ENCODE data around the gene C10orf90.

Gene C10orf90

DNA sequence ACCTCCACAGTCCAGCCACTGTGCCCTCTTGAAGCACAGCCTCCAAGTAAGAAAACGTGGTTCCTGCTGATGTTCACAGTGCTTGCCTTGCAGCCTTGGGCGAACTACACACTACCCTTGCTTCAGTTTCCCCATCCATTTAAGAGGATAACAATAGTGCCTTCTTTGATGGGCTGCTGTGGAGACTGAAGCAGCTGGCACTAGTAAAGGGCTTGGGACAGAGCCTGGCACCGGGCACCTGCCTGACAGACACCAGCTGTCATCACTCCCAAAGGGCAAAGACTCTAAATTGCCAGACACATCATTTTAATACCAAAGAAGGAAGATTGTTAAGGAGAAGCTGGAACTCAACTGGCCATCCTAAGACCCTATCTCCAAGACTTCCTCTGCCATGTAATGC is 3.1 kb upstream of the C10orf90 start:
- no peak for DNase-seq (ENCODE audit: low read depth in 3 of 3)

DNA sequence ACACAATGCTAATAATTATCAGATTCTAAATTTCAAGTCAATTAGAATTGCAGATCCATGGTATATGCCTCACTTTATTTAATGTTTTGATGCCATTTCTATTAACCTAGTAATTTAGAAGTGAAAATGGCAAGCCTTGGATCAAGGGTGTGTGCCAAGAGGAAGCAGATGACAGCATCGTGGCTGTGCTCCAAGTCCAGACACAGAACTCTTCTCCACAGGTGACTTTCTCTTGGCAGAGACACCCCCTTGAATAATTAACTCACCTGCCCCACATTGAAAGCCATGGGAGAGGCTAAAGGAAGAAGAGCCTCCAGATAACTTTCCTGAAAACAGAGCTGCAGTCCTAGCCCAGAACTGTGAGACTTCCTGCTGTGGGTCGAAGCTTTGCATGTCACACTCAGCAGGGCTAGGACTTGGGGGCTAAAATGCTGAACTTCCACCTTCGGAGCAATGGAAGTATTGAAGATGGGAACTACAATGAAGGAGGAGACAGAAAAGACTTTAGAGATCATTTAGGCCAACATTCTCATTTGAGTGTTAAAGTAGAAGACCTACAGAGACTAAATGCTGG is 996 bp upstream of the C10orf90 start:
- DNase-seq (ENCODE audit: low read depth in 3 of 3), result no peak

GRCh38 chr10:126670895-126671261 is 385 bp upstream of the C10orf90 start:
- no peak for DNase-seq (ENCODE audit: low read depth in 3 of 3)

DNA sequence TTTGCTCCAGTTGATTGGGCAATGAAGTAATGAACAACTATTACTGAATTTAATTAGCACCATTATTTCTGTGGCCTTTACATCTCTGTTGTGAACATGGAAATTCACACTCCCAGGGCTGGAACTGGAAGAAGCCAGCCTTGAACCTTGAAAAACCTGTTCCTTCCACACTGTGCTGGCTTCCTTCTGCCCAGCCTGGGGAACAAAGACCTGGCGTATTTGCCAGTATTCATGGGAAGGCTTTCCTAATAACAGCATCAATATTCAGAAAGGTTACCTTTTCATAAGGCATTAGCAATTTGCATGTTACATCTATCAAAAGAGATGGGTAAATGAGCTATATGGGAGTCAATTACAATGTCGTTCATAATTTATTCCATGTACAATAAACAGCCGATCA is 1.3 kb downstream of the C10orf90 start:
- DNase-seq (ENCODE audit: low read depth in 3 of 3), result no peak

DNA sequence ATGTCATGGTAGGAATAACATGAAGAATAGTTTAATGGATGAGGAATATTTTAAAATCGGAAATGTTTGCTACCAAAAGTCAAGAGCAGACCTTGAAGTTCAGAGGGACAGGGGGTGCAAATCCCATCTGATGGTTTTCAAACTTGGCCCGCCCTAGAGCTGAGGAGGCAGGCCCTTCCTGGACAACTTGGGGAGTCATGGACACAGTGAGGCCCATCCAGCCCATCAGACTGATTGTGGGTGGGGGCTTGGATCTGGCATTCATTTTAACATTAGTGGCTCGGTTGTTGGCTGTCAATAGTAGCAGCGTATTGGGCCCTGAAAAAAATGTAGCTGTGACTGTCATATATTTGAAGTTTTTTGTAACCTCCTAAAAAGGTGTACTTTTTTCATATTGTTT is 2.0 kb downstream of the C10orf90 start:
- DNase-seq (ENCODE audit: low read depth in 3 of 3), result no peak

DNA sequence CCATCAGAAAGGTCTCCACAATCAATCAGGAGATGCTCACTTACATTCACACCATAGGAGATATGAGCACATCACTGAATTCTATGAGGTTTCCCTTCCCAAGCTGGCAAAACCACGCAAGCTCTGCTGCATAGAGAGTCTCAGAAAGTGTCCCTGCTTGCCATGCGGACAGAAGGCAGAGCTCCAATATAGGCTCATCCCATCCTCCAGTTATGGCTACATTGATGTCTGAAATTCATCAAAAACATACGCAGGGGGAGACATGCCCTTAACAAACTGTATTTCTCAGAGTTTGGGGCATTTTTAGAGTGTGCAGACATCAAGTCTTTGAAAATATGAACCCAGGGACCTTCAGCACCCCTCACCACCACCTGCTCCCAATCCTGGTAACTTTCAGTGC is 2.9 kb downstream of the C10orf90 start:
- DNase-seq (ENCODE audit: low read depth in 3 of 3), result no peak

DNA sequence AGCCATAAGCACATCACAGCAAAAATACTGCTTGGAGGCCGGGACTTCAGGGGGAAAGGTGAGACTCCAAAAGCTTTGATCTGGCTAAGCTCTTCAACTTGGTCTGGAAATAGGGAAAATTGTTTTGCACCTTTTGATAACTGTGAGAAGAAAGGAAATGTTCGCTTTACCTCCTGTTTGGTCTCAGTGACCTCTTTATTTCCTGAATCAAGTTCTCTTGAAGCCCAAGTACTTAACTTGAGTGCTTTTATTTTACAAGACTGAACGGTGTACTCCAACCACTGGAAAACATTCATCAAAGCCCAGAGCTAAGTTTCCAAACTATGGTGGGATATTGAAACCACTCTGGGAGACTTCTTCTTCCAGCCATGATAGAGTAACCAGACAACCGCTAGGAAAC is 5.3 kb downstream of the C10orf90 start:
- no peak for DNase-seq (ENCODE audit: low read depth in 3 of 3)

- DNase-seq (ENCODE audit: low read depth in 3 of 3), result no peak
Measured at GRCh38 chr10:126663880-126664279, 6.6 kb downstream of the C10orf90 start.

DNA sequence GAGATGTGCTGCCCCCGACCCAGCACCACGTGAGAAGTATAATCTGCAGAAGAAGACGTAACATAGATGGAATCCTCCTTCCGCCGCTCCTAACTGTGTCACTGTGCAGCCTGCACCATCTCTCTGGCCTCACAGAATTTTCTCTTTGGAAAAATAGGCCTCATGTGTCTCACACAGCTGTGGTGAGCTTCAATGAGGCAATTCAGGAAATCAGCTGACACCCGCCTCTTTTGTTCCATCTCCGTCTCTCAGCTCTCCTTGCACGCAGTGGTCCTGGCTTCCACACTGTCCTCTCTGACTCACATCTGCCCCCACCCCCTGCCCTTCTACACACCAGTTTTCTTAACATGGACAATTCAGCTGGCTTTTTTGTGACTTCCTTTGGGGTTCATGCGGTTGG is 7.2 kb downstream of the C10orf90 start:
- DNase-seq (ENCODE audit: low read depth in 3 of 3), result peak in 1 of 3 donors; percentile 1

GRCh38 chr10:126661841-126662515 is 8.5 kb downstream of the C10orf90 start:
- DNase-seq (ENCODE audit: low read depth in 3 of 3), result no peak

DNA sequence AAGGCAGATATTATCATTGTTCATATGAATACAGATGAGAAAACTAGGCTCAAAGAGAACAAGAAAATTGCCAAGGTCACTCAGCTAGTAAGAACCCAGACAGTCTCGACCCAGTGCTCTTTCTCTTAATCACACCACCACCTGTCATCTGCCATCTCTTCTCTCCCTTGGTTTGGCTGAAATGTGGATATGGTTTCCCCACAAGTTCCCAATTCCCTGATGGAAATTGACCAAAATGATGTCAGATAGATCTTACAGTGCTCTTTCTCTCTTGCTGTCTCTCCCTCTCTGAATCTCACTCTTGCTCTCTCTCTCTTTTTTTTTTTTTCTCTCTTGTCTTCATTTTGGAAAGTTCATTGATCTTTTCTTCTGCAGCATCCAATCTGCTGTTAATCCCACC is 9.1 kb downstream of the C10orf90 start:
- DNase-seq (ENCODE audit: low read depth in 3 of 3), result no peak

DNA sequence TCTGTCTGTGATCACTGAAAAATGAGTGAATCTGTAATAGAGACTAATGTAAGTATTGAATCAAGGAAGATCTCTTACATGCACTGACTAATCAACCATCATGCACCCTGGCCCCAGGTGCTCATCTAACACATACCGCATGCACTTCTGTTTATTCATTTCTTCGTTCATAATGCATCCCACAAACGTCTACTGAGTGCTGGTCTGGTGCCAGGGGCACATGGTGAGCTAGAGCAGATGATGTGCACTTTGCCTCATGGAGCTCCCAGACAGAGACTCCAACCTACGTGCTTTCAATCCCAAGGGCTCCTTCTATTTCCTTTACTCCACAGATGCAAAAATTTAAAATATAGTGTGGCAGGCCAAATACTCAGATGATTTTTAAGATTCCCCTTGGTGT is 10.7 kb downstream of the C10orf90 start:
- no peak for DNase-seq (ENCODE audit: low read depth in 3 of 3)

- DNase-seq (ENCODE audit: low read depth in 3 of 3), result no peak
Measured at GRCh38 chr10:126658928-126659327, 11.6 kb downstream of the C10orf90 start.

DNA sequence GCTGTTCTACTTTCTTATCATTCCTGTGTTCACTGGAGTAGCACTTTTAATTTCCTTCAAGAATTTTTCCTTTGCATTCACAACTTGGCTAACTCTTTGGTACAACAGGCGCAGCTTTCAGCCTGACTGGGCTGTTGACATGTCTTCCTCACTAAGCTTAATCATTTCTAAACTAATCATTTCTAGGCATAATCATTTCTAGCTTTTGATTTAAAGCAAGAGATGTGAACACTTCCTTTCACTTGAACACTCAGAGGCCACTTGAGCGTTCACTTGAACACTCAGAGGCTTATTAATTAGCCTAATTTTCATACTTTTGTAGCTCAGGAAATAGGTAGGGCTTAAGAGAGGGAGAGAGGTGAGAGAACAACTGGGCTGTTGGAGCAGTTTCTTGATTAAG is 15.9 kb downstream of the C10orf90 start:
- no peak for DNase-seq (ENCODE audit: low read depth in 3 of 3)

GRCh38 chr10:126651467-126651866 is 19.0 kb downstream of the C10orf90 start:
- no peak for DNase-seq (ENCODE audit: low read depth in 3 of 3)

DNA sequence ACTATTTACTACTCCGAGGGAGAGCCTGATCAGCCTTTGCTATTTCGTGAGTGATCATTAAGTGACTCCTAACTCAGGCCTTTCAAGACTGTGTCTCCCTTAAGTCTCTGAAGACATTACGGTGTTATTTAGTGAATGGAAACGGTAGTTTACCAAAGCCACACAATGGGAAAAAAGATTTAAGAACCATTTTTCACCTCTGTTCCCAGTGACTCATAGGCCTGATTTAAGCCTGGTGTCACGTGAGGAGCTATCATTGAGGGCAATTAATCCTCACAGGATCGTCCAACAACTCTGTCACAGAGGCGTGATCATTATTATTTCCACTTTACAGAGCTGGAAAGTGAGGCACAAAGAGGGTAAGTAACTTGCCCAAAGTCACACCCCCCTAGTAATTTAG is 20.3 kb downstream of the C10orf90 start:
- DNase-seq (ENCODE audit: low read depth in 3 of 3), result no peak

GRCh38 chr10:126647116-126647515 is 23.4 kb downstream of the C10orf90 start:
- DNase-seq (ENCODE audit: low read depth in 3 of 3), result no peak

DNA sequence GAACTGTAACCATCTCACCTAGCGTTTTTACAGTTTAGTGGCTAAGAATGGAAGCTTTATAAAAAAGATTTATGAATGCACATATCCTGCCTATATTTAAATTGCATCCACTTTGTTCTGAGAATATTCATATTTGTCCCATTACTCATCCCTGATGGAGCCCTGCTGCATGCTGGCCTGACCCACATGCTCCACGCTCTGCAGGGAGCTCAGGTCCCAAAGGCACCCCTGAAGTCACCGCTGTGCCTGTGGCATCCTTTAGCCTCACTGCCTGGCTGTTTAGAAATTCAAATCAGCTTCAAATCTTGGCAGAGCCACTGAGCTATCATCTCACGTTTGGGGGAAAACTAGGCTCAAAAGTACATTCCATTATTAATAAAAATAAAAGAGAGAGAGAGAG is 24.4 kb downstream of the C10orf90 start:
- DNase-seq (ENCODE audit: low read depth in 3 of 3), result no peak

DNA sequence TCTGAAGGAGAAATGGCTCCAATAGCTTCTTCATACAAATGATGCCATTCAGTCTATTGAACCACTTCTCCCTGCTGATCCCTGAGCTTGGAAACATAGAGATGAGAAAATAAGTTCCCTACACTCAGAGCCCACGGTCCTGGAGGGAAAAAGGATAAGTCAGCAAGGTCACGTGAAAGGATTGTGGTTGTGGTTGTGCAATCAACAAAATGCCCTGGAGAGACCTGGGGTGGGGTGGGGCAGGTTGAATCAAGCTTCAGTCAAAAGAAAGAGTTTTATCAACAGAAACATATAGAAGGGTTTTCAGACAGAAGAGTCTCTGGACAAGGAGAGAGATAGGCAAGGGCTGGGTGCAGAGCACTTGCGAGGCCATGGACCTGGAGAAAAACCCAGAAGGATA is 30.1 kb downstream of the C10orf90 start:
- no peak for DNase-seq (ENCODE audit: low read depth in 3 of 3)

DNA sequence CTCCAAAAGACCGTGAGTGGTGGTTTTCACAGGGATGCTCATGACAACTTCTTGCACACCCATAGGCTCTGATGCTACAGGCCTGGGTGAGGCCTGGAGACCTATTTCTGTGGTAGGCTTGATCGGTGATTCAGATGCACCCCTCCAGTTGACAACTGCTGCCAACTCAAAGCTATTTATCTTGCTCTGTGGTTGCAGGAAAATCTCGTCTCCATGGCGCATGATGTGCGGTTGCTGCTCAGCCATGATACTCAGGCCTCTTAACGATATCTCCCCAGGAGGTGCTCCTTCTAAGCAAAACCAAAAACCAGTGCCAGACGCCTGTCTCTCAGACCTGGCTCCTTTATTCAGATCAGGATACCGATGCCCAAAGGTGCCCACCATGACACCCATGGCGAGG is 31.4 kb downstream of the C10orf90 start:
- DNase-seq (ENCODE audit: low read depth in 3 of 3), result no peak

DNA sequence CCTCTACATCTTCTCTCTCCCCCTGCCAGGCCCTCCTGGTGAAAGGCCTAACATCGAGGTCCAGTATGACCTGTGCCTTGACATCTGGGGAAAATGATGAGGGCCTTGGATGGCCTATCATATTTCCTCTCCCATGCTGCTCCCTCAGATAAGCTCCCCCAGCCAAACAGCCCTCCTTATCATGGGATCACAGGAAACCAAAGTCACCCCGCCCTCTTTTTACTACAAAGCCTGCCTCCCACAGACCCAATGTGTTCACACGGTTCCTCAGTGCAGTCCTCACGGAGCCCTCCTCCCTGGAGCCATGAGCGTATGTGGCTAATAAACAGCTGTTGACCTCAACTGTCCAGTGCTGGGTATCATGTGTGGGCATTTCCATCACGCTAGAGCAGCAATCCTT is 32.0 kb downstream of the C10orf90 start:
- no peak for DNase-seq (ENCODE audit: low read depth in 3 of 3)

DNA sequence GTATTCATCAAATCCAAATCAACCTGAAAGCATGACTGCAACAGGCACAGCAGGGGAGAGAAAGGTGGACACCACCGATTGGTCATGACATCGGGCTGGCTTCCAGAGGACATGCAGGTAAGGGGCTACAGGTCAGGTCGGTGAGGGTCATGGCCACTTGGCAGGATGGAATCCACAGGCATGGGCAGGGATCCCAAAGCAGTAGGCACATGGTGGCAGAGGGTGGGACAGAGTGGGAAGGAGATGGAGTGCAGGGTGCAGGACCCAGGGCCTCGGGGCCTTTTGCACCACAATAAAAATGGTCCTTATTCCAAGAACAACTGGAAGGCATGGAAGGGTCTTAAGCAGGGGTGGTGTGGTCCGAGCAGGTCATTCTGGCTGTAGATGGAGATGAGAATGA is 33.0 kb downstream of the C10orf90 start:
- DNase-seq (ENCODE audit: low read depth in 3 of 3), result no peak

DNA sequence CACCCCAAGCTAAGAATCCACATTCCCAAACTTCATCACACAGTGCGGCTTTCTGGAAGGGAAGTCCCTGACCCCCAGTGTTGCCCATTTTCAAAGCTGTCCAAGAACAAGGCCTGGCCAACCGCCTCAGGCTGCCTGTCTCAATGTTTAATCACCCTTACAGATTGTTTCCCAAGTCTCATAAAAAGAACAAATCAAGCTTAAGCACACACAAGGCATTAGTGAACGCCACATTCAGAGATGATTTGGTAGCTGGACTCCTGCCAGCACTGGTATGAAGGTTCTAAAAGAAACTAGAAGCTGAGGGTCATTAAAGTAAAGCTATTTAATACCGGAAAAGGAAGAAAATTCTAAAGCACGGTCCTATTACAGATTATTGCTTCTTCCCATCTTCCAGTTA is 35.6 kb downstream of the C10orf90 start:
- DNase-seq (ENCODE audit: low read depth in 3 of 3), result no peak

DNA sequence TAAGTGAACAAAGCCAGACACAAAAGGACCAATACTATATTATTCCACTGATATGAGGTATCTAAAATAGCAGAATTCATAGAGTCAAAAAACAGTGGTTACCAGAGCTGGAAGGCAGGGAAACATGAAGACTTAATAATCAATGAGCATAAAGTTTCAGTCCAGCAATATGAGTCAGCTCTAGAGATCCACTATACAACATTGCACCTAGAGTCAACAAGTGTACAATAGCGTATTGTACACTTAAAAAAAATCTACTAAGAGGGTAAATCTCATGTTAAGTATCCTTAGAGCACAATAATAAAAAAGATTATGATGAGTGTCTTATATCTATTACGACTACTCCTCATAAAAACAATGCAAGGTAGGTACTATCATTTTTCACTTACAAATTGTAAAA is 36.1 kb downstream of the C10orf90 start:
- no peak for DNase-seq (ENCODE audit: low read depth in 3 of 3)

Data from stimulated activated CD4-positive, alpha-beta T cell treated with anti-CD3 and anti-CD28 coated beads, TNF-alpha, amount 100 ng/mL, for 48 hours (primary cell).